ENCODE results near the gene CDH2. TPM values are rescaled to one million over a fixed set of nuclear protein-coding genes. Genes with fewer than 3 reads are reported as not detected.
A peak's percentile ranks its signal among the peaks of the same experiment; 100 is the strongest.
"Not testable (repeated sequence)": the region's sequence is repeated elsewhere in the genome, so short reads cannot be mapped to it uniquely, and the experiment has no call there.

CDH2 gene
- polyA plus RNA-seq, 1 donor = 3.1 TPM

GRCh38 chr18:27983780-27984179 is 193.2 kb downstream of the CDH2 start:
- DNase-seq = no peak

- DNase-seq = no peak
Observed at GRCh38 chr18:27976806-27977408, 200.0 kb downstream of the CDH2 start.

DNA sequence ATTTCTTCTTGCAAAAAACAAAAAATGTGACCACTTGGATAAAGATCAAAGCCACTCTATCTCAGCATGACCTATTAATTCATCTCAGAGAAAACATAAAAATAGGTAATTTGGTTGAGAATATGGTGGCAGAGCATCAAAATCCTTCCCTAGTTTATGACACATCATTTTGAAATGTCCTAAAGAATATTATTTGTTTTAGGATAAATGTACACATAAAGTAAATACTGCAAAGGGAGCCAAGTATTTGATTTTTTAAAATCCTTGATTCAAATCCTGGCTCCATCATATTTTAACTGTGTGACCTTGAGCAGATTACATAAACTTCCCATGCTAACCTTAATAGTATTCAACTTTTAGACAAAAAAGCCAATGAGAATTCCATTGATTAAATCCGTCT is 206.6 kb downstream of the CDH2 start:
- DNase-seq = no peak

DNA sequence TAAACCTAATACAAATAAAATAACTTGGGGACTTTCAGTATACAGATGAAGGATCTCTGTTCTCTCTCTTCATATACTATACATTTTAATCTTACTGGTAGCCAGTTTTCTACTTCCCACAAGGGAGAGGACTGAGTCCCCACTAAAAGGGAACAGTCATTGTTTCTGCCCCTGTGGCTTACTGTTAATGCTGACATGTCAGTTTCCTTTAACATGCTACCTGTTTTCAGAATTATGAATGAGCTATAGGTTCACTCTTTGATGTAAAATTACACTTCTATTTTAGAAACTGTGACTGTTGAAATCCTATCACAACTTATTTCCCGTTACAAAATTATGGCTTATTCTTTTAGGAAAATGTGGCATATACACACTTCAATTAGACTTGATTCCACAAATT is 207.7 kb downstream of the CDH2 start:
- no peak for DNase-seq

DNA sequence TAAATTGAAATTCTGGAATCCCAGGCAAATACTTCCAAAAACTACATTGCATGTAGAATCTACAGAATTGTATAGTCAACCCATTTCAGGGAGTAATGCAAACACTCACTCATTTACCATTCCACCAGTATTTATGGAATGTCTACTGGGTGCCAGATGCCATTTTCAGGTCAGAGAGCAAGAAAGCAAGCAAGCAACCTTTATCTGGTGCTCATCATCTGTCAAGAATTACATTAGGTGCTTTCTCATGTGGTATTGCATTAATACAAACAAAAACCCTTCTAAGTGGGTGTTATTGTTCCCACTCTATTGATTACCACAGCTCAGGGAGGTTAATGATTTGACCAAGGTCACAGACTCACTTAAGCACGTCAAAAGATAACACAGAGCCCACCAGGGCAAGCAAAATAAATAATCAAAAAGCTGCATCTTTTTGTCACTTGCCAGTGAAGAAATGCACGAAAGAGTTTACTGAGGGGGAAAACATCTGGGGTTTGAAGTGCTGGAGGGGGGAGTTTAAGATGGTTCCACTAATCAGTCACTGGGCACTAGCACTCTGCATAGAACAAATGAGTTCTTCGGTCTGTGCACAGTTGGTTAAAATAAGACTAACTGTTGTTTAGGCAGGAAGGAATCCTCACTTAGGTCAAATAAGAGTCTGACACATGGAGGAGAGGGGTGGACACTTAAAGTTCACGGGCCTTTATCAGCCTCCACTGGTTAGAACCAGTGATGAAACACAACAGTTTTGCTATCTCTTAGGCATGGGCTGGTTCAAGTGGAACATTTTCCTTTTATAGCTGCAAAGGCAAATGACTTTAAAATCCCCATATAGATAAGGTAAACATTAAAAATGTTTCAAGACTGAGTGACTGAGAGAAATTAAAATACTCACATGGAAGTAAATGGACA is 208.8 kb downstream of the CDH2 start:
- DNase-seq = no peak

- no peak for DNase-seq
Observed at GRCh38 chr18:27966881-27967280, 210.0 kb downstream of the CDH2 start.

GRCh38 chr18:27964811-27965210 is 212.1 kb downstream of the CDH2 start:
- no peak for DNase-seq

DNA sequence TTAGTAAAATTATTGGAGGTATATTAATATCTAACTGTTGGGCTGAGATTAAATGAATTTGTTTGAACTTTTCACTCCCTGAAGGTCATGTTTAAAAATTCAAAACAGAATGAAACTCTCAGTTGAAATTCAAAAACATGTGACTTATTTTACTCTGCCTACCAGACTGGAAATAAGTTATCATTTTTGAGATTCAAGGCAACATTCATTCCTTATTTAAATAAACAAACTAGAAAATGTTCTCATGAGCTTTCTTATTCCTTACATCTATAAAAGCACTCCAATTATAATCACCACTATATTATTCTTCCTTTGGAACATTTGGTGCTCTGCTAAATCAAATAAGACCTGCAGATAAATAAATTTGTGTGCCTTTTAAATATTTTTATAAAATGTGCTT is 217.8 kb downstream of the CDH2 start:
- no peak for DNase-seq

- DNase-seq = no peak
Observed at GRCh38 chr18:27956001-27956640, 220.8 kb downstream of the CDH2 start.

- DNase-seq = no peak
Observed at GRCh38 chr18:27954226-27954625, 222.7 kb downstream of the CDH2 start.

DNA sequence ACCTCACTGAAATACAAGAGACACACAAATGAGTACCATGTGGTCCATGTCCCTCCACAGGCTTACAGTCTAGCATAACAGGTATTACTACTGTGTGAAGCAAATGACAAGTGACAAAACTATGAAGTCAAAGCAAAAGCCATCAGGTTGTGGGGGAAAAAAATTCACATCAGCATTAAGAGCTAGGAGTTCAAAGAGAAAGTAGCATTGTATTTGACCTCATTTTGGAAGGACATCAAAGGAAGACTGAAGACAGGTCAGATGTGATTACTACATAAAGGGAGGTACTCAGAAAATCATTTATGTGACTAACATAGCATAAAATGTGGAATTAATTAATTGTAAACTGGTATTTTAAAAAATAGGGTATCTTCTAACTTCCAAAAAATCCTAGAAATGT is 224.2 kb downstream of the CDH2 start:
- DNase-seq = no peak

- no peak for DNase-seq
Observed at GRCh38 chr18:27950648-27951228, 226.2 kb downstream of the CDH2 start.

GRCh38 chr18:27948986-27949385 is 227.9 kb downstream of the CDH2 start:
- peak; percentile 20 for DNase-seq

DNA sequence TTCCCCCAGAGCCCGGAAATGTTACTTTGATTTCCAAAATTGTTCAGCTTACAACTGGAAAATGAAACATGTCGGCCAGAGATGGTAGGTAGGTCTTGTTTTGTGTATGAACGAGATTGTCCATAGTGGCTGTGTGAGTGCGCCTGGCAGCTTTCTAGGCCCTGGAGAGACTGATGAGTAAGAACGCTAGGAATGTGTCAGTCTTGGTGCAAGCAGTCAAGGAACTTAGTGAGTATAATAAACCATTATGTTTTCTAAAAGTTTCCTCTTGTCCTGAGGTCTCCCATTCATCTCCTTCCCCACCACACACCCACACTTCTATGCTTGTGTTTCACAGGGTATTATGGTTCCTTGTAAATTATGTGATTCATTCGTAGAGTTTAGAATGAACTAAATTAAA is 234.2 kb downstream of the CDH2 start:
- no peak for DNase-seq

DNA sequence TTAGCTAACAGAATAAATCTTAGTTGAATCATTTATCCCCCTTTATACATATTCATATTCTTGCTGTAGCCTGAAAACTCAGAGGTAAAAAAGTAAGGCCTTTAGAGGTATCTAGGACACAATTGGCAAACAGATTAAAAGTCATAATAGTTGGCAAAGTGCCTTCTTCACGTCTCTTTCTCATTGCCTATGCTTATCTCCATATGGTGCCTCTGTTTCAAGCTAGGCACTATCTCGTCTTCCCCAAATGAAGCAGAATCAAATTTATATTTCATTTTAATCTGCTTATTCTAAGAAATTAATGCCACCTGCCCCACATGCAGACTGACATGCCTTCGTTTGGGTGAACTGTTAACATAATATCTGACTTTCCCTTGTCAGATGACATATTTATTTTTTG is 245.4 kb downstream of the CDH2 start:
- no peak for DNase-seq

DNA sequence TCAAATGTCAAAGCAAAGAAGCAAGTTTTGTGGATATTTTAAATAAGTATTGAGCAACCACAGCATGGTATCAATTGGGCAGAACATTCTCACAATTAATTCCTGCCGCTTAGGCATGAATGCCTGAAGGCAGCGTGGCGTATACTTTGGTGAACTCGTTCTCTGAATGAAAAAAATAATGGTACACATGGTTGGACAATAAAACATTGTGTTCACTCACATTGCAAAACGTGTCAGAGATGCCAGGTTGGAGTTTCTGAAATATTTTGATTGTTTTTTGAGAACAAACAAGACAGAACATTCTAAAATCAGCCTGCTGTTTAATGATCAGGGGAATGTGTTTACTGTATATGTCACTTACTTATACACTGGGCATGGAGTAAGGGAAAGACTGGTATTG is 254.2 kb downstream of the CDH2 start:
- DNase-seq = no peak

GRCh38 chr18:27921904-27922751 is 254.8 kb downstream of the CDH2 start:
- no peak for DNase-seq

DNA sequence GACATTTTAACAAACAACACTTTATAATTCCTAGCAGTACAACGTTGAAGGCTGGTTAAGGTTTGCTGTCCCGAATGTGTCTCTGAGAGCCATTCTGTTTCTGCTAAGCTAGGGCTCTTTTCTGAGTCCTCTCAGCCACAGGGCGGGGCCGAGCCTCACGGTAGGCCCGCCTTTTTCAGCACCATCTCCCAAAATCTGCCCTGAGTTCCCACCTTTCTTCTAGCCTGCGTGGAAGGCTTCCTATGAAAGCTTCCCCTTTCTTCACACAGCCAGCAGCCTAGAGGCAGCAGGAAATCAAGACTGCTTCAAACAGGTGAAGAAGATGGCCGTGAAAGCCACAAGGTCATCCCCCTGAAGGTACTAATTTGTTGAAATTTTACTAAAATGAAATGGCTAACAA is 255.5 kb downstream of the CDH2 start:
- DNase-seq = no peak

DNA sequence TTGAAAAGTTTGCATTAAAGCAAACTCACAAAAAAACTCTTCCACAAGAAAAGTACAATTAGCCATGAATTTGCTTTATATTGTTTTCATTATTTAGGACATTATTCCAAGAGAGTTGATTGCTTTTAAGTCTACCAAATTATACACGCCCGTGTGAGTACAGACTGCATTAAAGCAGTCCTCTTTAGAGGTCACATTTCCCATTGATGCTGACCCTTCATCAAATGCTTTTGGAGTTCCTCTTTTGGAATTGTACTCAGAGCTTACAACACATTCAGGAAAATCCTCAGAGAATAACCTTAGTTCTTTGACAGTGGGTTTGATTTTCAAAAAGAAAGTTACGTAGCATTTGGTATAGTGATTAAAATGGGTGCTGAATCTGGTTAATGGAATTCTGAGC is 256.1 kb downstream of the CDH2 start:
- no peak for DNase-seq

DNA sequence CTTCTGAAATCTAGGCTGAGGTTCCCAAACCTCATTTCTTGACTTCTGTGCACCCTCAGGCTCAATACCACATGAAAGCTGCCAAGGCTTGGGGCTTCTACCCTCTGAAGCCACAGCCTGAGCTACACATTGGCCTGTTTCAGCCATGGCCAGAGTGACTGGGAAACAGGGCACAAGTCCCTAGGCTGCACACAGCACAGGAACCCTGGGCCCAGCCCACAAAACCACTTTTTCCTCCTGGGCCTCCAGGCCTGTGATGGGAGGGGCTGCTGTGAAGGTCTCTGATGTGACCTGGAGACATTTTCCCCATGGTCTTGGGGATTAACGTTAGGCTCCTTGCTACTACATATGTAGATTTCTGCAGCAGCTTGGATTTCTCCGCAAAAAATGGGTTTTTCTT is 270.7 kb downstream of the CDH2 start:
- not testable (repeated sequence) for DNase-seq

DNA sequence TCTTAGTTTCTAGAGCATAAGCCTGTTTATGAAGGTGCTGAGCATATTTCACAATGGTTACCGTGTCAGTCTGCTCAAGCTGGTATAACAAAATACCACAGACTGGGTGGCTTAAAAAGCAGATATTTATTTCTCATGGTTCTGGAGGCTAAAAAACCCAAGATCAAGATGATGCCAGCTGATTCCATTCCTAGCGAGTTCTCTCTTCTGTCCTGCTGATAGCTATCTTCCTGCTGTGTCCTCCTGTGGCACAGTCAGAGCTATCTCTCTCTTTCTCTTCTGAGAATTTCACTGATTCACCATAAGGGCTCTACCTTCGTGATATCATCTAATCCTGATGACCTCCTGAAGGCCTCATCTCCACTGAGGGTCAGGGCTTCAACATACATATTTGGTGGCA is 273.0 kb downstream of the CDH2 start:
- no peak for DNase-seq

Data from hindlimb muscle (tissue), 1 donor.